GM19372 (cell line): ENCODE data around the gene NAA50.

ENCODE experiments used
- ATAC-seq: cut with Tn5 transposase; IDR thresholded peaks from one replicate; pipeline ENCODE4 v1.9.1; 2021; ENCODE audit warnings: mild to moderate bottlenecking, low read depth, moderate library complexity; ENCODE audit not compliant: unreplicated experiment

The NAA50 gene

DNA sequence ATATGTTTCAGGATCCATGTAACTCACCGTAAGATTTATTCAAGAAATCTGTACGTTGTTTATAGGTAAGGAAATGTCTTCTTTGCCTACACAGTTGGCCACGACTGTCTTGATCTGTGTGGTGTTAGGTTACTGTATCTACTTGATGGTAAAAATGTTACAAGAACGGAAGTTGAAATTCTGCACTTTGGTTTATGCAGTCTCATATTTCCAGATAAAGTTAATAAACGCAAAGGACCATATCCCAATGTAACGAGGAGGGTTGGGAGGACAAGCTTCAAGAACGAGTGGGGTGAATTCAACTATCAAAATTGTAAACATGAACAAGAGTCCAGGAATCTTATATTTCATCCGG, 50.6 kb downstream of the NAA50 start:
- no peak for ATAC-seq

DNA sequence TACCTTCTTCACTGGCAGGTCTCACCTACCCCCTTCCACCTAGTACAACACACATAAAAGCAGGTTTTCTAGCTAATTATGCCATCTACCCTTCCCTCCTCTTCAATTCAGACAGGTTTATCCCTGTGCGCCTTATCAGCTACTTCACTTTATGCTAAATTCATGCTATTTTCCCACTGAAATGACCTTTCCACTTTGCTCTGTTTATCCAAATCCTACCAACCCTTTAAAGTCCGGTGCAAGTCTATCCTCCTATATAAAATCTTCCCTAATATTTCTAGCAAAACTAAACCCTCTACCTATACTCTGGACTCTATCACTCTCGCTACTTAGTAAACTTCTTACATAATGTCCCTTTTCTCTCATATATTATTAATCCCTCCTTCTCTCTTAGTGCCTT, 55.6 kb downstream of the NAA50 start:
- ATAC-seq, result no peak

GRCh38 chr3:113685956-113686721, 59.9 kb downstream of the NAA50 start:
- no peak for ATAC-seq

DNA sequence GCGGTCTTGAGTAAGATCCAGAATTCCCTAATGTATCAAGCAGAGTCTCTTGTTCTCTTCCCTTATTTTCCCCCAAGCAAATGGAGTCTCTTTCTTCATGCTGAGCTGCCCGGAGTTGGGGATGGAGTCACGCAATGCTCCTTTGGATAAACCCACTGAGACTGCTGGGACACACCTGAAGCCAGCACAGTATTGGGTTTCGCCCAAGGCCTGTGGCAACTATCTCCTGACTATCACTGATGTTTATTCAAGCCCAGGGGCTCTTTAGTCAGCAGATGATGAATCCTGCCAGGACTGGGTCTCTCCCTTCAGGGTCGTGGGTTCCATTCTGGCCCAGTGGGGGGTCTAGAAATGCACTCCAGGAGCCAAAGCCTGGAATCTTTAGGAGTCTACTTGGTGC, 60.9 kb downstream of the NAA50 start:
- ATAC-seq, result no peak

- ATAC-seq, result no peak
These were observed 61.7 kb downstream of the NAA50 start for GRCh38 chr3:113684271-113684819.

GRCh38 chr3:113678773-113679172, 67.3 kb downstream of the NAA50 start:
- no peak for ATAC-seq

DNA sequence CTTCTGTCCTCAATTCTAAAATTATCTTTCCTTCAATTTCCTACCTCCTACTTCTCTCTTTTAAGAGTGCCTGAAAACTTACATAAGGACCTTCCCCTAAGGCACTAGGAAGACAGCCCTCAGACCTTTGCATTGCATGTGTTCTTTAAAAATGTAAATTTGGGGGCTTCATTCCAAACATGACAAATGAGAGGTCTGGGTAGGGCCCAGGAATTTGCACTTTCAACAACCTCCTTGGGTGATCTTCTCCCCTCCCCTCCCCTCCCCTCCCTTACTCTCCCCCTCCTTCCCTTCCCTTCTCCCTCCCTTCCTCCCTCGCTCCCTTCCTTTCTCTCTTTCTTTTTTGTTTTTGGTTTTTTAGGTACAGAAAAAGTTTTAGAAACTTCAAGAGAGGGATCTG, 68.3 kb downstream of the NAA50 start:
- ATAC-seq, result no peak

DNA sequence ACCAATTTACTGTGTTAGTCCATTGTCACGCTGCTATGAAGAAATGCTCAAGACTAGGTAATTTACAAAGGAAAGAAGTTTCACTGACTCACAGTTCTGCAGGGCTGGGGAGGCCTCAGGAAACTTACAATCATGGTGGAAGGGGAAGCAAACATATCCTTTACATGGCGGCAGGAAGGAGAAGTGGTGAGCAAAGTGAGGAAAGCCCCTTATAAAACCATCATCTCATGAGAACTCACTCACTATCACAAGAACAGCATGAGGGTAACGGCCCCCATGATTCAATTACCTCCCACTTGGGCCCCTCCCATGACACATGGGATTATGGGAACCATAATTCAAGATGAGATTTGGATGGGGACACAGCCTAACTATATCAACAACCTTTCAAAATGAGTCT, 69.8 kb downstream of the NAA50 start:
- ATAC-seq, result no peak

- ATAC-seq, result no peak
These were observed 72.5 kb downstream of the NAA50 start for GRCh38 chr3:113673593-113673992.

GRCh38 chr3:113668015-113668414, 78.0 kb downstream of the NAA50 start:
- ATAC-seq, result no peak
